ENCODE results near the gene KCNT1. TPM values are rescaled to one million over a fixed set of nuclear protein-coding genes. Genes with fewer than 3 reads are reported as not detected.

KCNT1 gene
- total RNA-seq: under 1 TPM in 1 of 2 experiments, not detected in 1; 0.06 TPM
- polyA plus RNA-seq: under 1 TPM in 1 of 2 donors, not detected in 1; 0.20 TPM

GRCh38 chr9:135701959-135702721 lies at the start of gene KCNT1:
KCNT1 (plus strand) TSS chr9:135702185; CDS start chr9:135702259, 74 bp downstream.
- no peaks in the 10 kb centered on the region for H3K36me3 Mint-ChIP-seq
- peak in 4 of 5 donors; percentile 30 to 50 (median 33) for DNase-seq
- no peaks in the 10 kb centered on the region for H3K9me3 Mint-ChIP-seq
- H3K9me3 ChIP-seq (ENCODE audit: control insufficient read depth in 1 of 2, low read length in 2 of 2): no peaks in the 10 kb centered on the region
- no peak within 1 kb of the TSS for H3K27ac Mint-ChIP-seq
- CTCF ChIA-PET (ENCODE audit: partially characterized antibody): no interaction called here
- no peaks in the 10 kb centered on the region for H3K27me3 ChIP-seq (ENCODE audit: insufficient read depth, low read length)
- H3K4me3 ChIP-seq (ENCODE audit: low read length in 2 of 2): no peak within 1 kb of the TSS
- peaks cover 0 to 1% of the 10 kb centered on the region in 2 donors for H3K27me3 Mint-ChIP-seq
- no peaks in the 10 kb centered on the region for H3K36me3 ChIP-seq (ENCODE audit: insufficient read depth, low read length)
- no peaks in the 10 kb centered on the region for H3K4me1 Mint-ChIP-seq
- POLR2A ChIA-PET (ENCODE audit: partially characterized antibody): no interaction called here
- intact Hi-C loops (cut with micrococcal nuclease): no loop called here
- H3K4me1 ChIP-seq (ENCODE audit: insufficient read depth, low read length): peaks cover 4% of the 10 kb centered on the region
- no peak within 1 kb of the TSS for H3K4me3 Mint-ChIP-seq
- no peak within 1 kb of the TSS for H3K27ac ChIP-seq (ENCODE audit: low read depth, low read length)

GRCh38 chr9:135655317-135655716 lies 46.7 kb upstream of the KCNT1 start:
- H3K27ac ChIP-seq (ENCODE audit: low read depth, low read length): no peak overlapping the region
- Mint-ChIP-seq H3K36me3 (no peaks in the 10 kb centered on the region), H3K9me3 (peaks cover 0 to 4% (median 2%) of the 10 kb centered on the region in 8 donors), H3K4me1 (no peaks in the 10 kb centered on the region), H3K4me3 (no peak overlapping the region), H3K27ac (no peak overlapping the region), H3K27me3 (peaks cover 12 to 13% of the 10 kb centered on the region in 2 donors)
- no peaks in the 10 kb centered on the region for H3K27me3 ChIP-seq (ENCODE audit: insufficient read depth, low read length)
- CTCF ChIA-PET (ENCODE audit: partially characterized antibody): no interaction called here
- H3K4me3 ChIP-seq (ENCODE audit: low read length in 2 of 2): no peak overlapping the region
- no peaks in the 10 kb centered on the region for H3K4me1 ChIP-seq (ENCODE audit: insufficient read depth, low read length)
- intact Hi-C loops (cut with micrococcal nuclease): no loop called here
- H3K36me3 ChIP-seq (ENCODE audit: insufficient read depth, low read length): no peaks in the 10 kb centered on the region
- POLR2A ChIA-PET (ENCODE audit: partially characterized antibody): no interaction called here
- DNase-seq: no peak
- no peaks in the 10 kb centered on the region for H3K9me3 ChIP-seq (ENCODE audit: control insufficient read depth in 1 of 2, low read length in 2 of 2)

DNA sequence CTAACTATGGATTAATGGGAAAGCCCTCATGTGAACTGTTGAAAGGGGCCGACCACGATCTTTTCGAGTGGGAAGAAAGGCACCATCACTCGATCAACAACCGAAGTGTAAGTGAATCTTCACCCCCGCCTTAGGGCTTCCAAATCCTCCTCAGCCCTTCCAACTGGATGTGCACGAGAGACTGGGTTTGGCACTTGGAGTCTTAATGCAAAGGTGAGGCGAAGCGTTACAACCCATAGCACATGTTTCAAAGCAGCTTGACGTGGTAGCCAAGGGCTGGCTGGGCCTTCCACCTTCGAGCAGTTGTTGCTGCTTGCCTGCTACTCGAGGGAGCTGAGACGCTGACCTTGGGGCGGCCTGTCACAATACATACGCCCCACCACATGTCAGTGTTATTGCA lies 44.6 kb upstream of the KCNT1 start:
- no peaks in the 10 kb centered on the region for H3K9me3 ChIP-seq (ENCODE audit: control insufficient read depth in 1 of 2, low read length in 2 of 2)
- ChIA-PET POLR2A (ENCODE audit: partially characterized antibody) (no interaction called here), CTCF (ENCODE audit: partially characterized antibody) (interaction anchor here (0.9 kb wide), 1 partner anchor 36 kb away, joined by 3 read pairs; no protein-coding TSS in a partner anchor)
- DNase-seq: no peak
- Mint-ChIP-seq H3K4me3 (no peak overlapping the region), H3K27ac (no peak overlapping the region), H3K9me3 (no peaks in the 10 kb centered on the region), H3K27me3 (peaks cover 12 to 13% of the 10 kb centered on the region in 2 donors), H3K36me3 (no peaks in the 10 kb centered on the region), H3K4me1 (no peaks in the 10 kb centered on the region)
- H3K27ac ChIP-seq (ENCODE audit: low read depth, low read length): no peak overlapping the region
- intact Hi-C loops (cut with micrococcal nuclease): no loop called here
- H3K36me3 ChIP-seq (ENCODE audit: insufficient read depth, low read length): no peaks in the 10 kb centered on the region
- no peaks in the 10 kb centered on the region for H3K27me3 ChIP-seq (ENCODE audit: insufficient read depth, low read length)
- no peak overlapping the region for H3K4me3 ChIP-seq (ENCODE audit: low read length in 2 of 2)
- H3K4me1 ChIP-seq (ENCODE audit: insufficient read depth, low read length): no peaks in the 10 kb centered on the region

DNA sequence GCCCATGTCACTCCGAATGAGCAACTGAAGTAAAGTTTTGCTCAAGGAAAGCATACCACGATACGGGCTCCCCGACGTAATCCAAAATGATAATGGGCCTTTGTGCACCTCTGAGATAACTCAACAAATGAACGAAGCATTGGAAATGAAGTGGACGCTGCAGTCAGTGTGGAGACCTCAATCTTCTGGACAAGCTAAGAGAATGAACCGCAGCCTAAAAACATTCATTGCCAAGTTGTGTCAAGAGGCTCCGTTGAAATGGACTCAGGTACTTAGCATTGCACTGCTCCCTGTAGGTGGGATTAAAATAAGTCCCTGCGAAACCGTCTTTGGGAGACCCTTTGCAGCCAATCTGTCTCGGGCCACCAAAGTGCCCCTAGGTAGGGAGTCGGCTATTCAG lies 42.7 kb upstream of the KCNT1 start:
- H3K27me3 Mint-ChIP-seq: peaks cover 9 to 10% of the 10 kb centered on the region in 2 donors
- Histone ChIP-seq H3K27me3 (ENCODE audit: insufficient read depth, low read length) (no peaks in the 10 kb centered on the region), H3K27ac (ENCODE audit: low read depth, low read length) (no peak overlapping the region), H3K4me1 (ENCODE audit: insufficient read depth, low read length) (no peaks in the 10 kb centered on the region), H3K9me3 (ENCODE audit: control insufficient read depth in 1 of 2, low read length in 2 of 2) (no peaks in the 10 kb centered on the region), H3K36me3 (ENCODE audit: insufficient read depth, low read length) (no peaks in the 10 kb centered on the region), H3K4me3 (ENCODE audit: low read length in 2 of 2) (no peak overlapping the region)
- ChIA-PET CTCF (ENCODE audit: partially characterized antibody) (no interaction called here), POLR2A (ENCODE audit: partially characterized antibody) (no interaction called here)
- no peaks in the 10 kb centered on the region for H3K36me3 Mint-ChIP-seq
- H3K4me3 Mint-ChIP-seq: no peak overlapping the region
- intact Hi-C loops (cut with micrococcal nuclease): no loop called here
- no peaks in the 10 kb centered on the region for H3K9me3 Mint-ChIP-seq
- no peak for DNase-seq
- H3K4me1 Mint-ChIP-seq: no peaks in the 10 kb centered on the region
- H3K27ac Mint-ChIP-seq: no peak overlapping the region

- H3K4me1 ChIP-seq (ENCODE audit: insufficient read depth, low read length): no peaks in the 10 kb centered on the region
- no peaks in the 10 kb centered on the region for H3K36me3 Mint-ChIP-seq
- ChIA-PET CTCF (ENCODE audit: partially characterized antibody) (no interaction called here), POLR2A (ENCODE audit: partially characterized antibody) (no interaction called here)
- peaks cover 4 to 6% of the 10 kb centered on the region in 2 donors for H3K27me3 Mint-ChIP-seq
- no peak overlapping the region for H3K27ac ChIP-seq (ENCODE audit: low read depth, low read length)
- H3K9me3 Mint-ChIP-seq: no peaks in the 10 kb centered on the region
- no peaks in the 10 kb centered on the region for H3K27me3 ChIP-seq (ENCODE audit: insufficient read depth, low read length)
- intact Hi-C loops (cut with micrococcal nuclease): no loop called here
- H3K4me3 ChIP-seq (ENCODE audit: low read length in 2 of 2): no peak overlapping the region
- H3K4me1 Mint-ChIP-seq: no peaks in the 10 kb centered on the region
- H3K36me3 ChIP-seq (ENCODE audit: insufficient read depth, low read length): no peaks in the 10 kb centered on the region
- no peak for DNase-seq
- no peak overlapping the region for H3K4me3 Mint-ChIP-seq
- no peak overlapping the region for H3K27ac Mint-ChIP-seq
- no peaks in the 10 kb centered on the region for H3K9me3 ChIP-seq (ENCODE audit: control insufficient read depth in 1 of 2, low read length in 2 of 2)
These were observed 41.6 kb upstream of the KCNT1 start for GRCh38 chr9:135660407-135660806.

DNA sequence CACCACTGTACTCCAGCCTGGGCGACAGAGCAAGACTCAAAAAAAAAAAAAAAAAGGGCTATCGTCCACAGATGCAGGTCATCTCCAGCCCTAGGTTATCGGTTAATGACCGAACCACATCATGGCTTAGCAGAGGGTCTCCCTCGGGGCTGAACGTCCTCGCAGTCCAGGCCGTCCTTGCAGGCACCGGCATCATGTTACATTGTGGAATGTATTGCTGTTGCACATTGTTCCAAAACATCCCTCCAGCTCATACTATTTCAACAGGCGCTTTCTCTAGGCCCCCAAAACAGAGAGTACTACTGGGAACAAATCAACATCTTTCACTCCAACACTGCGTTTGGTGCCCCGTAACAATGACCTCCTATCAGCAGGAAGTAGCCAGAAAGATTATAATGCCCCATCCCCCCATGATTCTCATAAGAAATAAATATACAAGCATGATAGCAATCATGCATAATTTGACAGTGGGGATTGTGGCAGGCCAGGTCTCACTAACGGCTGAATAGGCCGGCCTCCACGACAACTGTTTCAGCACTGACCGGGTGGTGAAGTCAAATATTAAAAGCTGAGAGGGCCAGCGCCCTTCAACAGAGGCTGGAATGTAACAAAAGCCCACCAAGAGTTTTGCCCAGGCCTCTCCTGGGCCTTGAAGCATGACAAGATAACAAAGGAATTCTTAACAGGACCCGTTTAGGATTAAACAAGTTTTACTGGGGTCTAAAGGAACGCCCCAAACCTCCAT lies 40.0 kb upstream of the KCNT1 start:
- ChIA-PET POLR2A (ENCODE audit: partially characterized antibody) (no interaction called here), CTCF (ENCODE audit: partially characterized antibody) (no interaction called here)
- no peaks in the 10 kb centered on the region for H3K4me1 Mint-ChIP-seq
- no peak overlapping the region for H3K4me3 Mint-ChIP-seq
- no peak for DNase-seq
- Histone ChIP-seq H3K4me1 (ENCODE audit: insufficient read depth, low read length) (no peaks in the 10 kb centered on the region), H3K36me3 (ENCODE audit: insufficient read depth, low read length) (no peaks in the 10 kb centered on the region), H3K27me3 (ENCODE audit: insufficient read depth, low read length) (no peaks in the 10 kb centered on the region), H3K9me3 (ENCODE audit: control insufficient read depth in 1 of 2, low read length in 2 of 2) (no peaks in the 10 kb centered on the region), H3K4me3 (ENCODE audit: low read length in 2 of 2) (no peak overlapping the region), H3K27ac (ENCODE audit: low read depth, low read length) (no peak overlapping the region)
- peaks cover 2% of the 10 kb centered on the region in 2 donors for H3K27me3 Mint-ChIP-seq
- peak overlapping the region in 1 of 7 donors; percentile 30 for H3K27ac Mint-ChIP-seq
- H3K9me3 Mint-ChIP-seq: no peaks in the 10 kb centered on the region
- H3K36me3 Mint-ChIP-seq: no peaks in the 10 kb centered on the region
- intact Hi-C loops (cut with micrococcal nuclease): no loop called here

- no peak within 1 kb of the TSS for H3K27ac ChIP-seq (ENCODE audit: low read depth, low read length)
- ChIA-PET CTCF (ENCODE audit: partially characterized antibody) (no interaction called here), POLR2A (ENCODE audit: partially characterized antibody) (no interaction called here)
- no peak within 1 kb of the TSS for H3K4me3 ChIP-seq (ENCODE audit: low read length in 2 of 2)
- no peaks in the 10 kb centered on the region for H3K27me3 ChIP-seq (ENCODE audit: insufficient read depth, low read length)
- DNase-seq: no peak
- H3K4me3 Mint-ChIP-seq: no peak within 1 kb of the TSS
- H3K4me1 Mint-ChIP-seq: no peaks in the 10 kb centered on the region
- H3K27ac Mint-ChIP-seq: no peak within 1 kb of the TSS
- no peaks in the 10 kb centered on the region for H3K4me1 ChIP-seq (ENCODE audit: insufficient read depth, low read length)
- H3K36me3 Mint-ChIP-seq: no peaks in the 10 kb centered on the region
- H3K9me3 Mint-ChIP-seq: no peaks in the 10 kb centered on the region
- no peaks in the 10 kb centered on the region for H3K27me3 Mint-ChIP-seq
- H3K9me3 ChIP-seq (ENCODE audit: control insufficient read depth in 1 of 2, low read length in 2 of 2): no peaks in the 10 kb centered on the region
- intact Hi-C loops (cut with micrococcal nuclease): no loop called here
- H3K36me3 ChIP-seq (ENCODE audit: insufficient read depth, low read length): no peaks in the 10 kb centered on the region
These were observed 39.1 kb upstream of the KCNT1 start, which contains the start of gene LCN9 for GRCh38 chr9:135662758-135663450. LCN9 (plus strand) TSS chr9:135663309; CDS start chr9:135663322, 13 bp downstream.
